ENCODE results near the gene TPH1.

DNA sequence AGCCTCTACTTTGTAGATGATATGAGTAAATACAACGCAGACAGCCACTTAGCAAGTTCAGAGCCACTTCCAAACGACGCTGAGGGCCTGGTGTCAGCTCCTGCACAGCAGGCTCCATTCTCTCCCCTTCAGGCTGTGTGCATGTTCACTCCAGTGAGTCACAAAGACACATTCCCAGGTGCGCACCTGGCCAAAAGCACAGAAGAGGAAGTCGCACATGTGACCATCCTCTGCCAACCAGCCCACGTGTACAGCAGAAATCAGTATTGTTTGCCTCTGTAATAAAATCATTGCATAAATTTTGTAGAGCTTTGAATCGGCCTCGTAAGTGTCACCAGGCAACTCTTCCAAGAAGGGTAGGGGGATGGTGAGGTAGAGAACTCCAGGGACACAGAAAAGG, 19.5 kb upstream of the TPH1 start:
- TF ChIP-seq, protein P1, sequence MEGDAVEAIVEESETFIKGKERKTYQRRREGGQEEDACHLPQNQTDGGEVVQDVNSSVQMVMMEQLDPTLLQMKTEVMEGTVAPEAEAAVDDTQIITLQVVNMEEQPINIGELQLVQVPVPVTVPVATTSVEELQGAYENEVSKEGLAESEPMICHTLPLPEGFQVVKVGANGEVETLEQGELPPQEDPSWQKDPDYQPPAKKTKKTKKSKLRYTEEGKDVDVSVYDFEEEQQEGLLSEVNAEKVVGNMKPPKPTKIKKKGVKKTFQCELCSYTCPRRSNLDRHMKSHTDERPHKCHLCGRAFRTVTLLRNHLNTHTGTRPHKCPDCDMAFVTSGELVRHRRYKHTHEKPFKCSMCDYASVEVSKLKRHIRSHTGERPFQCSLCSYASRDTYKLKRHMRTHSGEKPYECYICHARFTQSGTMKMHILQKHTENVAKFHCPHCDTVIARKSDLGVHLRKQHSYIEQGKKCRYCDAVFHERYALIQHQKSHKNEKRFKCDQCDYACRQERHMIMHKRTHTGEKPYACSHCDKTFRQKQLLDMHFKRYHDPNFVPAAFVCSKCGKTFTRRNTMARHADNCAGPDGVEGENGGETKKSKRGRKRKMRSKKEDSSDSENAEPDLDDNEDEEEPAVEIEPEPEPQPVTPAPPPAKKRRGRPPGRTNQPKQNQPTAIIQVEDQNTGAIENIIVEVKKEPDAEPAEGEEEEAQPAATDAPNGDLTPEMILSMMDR (IDR thresholded peaks at IDR 0.05), result no peak
- no peak for TF ChIP-seq POLR2A (IDR thresholded peaks at IDR 0.05)
